ENCODE results near the gene MYO18A.

- TF ChIP-seq CTCF (IDR thresholded peaks at IDR 0.05; ENCODE audit: insufficient read depth, low read depth, low read length) (peak; percentile 82), EZH2 (IDR thresholded peaks at IDR 0.05; ENCODE audit: insufficient read depth, low read length) (no peak)
Observed at GRCh38 chr17:29116804-29117753, 63.1 kb downstream of the MYO18A start.
